Neutrophil (primary cell): Measurements from ENCODE around the gene EIF6.

ENCODE experiments used
- H3K27ac ChIP-seq: fragments of 200-600 bp; sonication (generic); 2 replicates; pipeline ENCODE4 v1.5.1; 2016; ENCODE audit warnings: mild to moderate bottlenecking, moderate library complexity
- H3K27me3 ChIP-seq: fragments of 200-600 bp; sonication (generic); 2 replicates; pipeline ENCODE4 v1.6.0; 2016; ENCODE audit warnings: mild to moderate bottlenecking
- H3K36me3 ChIP-seq: fragments of 200-600 bp; sonication (generic); 2 replicates; pipeline ENCODE4 v1.5.1; 2017
- H3K4me1 ChIP-seq, 2 experiments: fragments of 200-600 bp in 1 of 2; sonication (generic) in 1 of 2; 1 replicate in 1 of 2; 2 replicates in 1 of 2; pipeline versions ENCODE4 v1.5.1 to v1.6.1; 2013 to 2016; ENCODE audit warnings: low read depth in 1 of 2, low read length in 1 of 2, mild to moderate bottlenecking in 1 of 2, moderate library complexity in 1 of 2; ENCODE audit not compliant: control insufficient read depth in 1 of 2, insufficient read depth in 1 of 2
- H3K4me3 ChIP-seq, 2 experiments: fragments of 200-600 bp in 1 of 2; sonication (generic) in 1 of 2; 1 replicate in 1 of 2; 2 replicates in 1 of 2; pipeline ENCODE4 v1.5.1; 2013 to 2016; ENCODE audit warnings: low read depth in 1 of 2, low read length in 1 of 2, mild to moderate bottlenecking in 1 of 2, moderate library complexity in 1 of 2
- H3K9me3 ChIP-seq: fragments of 200-600 bp; sonication (generic); 2 replicates; pipeline ENCODE4 v1.5.1; 2016
- CTCF ChIP-seq: fragments of 200-600 bp; sonication (generic); IDR thresholded peaks from 2 replicates; pipeline ENCODE4 v1.5.1; 2016; ENCODE audit warnings: antibody characterized with exemption

Gene EIF6

GRCh38 chr20:35320396-35321126 is 36.0 kb upstream of the EIF6 start:
- Histone ChIP-seq H3K9me3 (no peaks in the 10 kb centered on the region), H3K4me1 (no peaks in the 10 kb centered on the region), H3K27me3 (no peaks in the 10 kb centered on the region), H3K27ac (no peak overlapping the region), H3K4me3 (no peak overlapping the region), H3K36me3 (no peaks in the 10 kb centered on the region)
- no peak for TF ChIP-seq CTCF

- H3K36me3 ChIP-seq: no peaks in the 10 kb centered on the region
- no peak for TF ChIP-seq CTCF
- no peak overlapping the region for H3K4me3 ChIP-seq
- H3K27me3 ChIP-seq: no peaks in the 10 kb centered on the region
- no peaks in the 10 kb centered on the region for H3K9me3 ChIP-seq
- H3K27ac ChIP-seq: no peak overlapping the region
- H3K4me1 ChIP-seq: no peaks in the 10 kb centered on the region
These were observed 35.3 kb upstream of the EIF6 start for GRCh38 chr20:35319871-35320197.

GRCh38 chr20:35319192-35319870 is 34.8 kb upstream of the EIF6 start:
- no peaks in the 10 kb centered on the region for H3K36me3 ChIP-seq
- H3K9me3 ChIP-seq: no peaks in the 10 kb centered on the region
- no peaks in the 10 kb centered on the region for H3K4me1 ChIP-seq
- H3K27ac ChIP-seq: no peak overlapping the region
- no peaks in the 10 kb centered on the region for H3K27me3 ChIP-seq
- H3K4me3 ChIP-seq: no peak overlapping the region
- no peak for TF ChIP-seq CTCF

GRCh38 chr20:35318502-35319157 is 34.1 kb upstream of the EIF6 start:
- no peaks in the 10 kb centered on the region for H3K9me3 ChIP-seq
- TF ChIP-seq CTCF: no peak
- no peak overlapping the region for H3K27ac ChIP-seq
- no peaks in the 10 kb centered on the region for H3K36me3 ChIP-seq
- no peaks in the 10 kb centered on the region for H3K4me1 ChIP-seq
- H3K27me3 ChIP-seq: no peaks in the 10 kb centered on the region
- no peak overlapping the region for H3K4me3 ChIP-seq

- no peak overlapping the region for H3K27ac ChIP-seq
- no peaks in the 10 kb centered on the region for H3K27me3 ChIP-seq
- no peaks in the 10 kb centered on the region for H3K36me3 ChIP-seq
- no peak for TF ChIP-seq CTCF
- H3K4me1 ChIP-seq: no peaks in the 10 kb centered on the region
- no peak overlapping the region for H3K4me3 ChIP-seq
- H3K9me3 ChIP-seq: no peaks in the 10 kb centered on the region
These were observed 33.0 kb upstream of the EIF6 start for GRCh38 chr20:35317416-35318210.
